Measurements from ENCODE around the gene PEAK1.

PEAK1 gene

GRCh38 chr15:77446840-77447390 is 27.0 kb upstream of the PEAK1 start:
- Mint-ChIP-seq H3K9me3 (no peaks in the 10 kb centered on the region), H3K27ac (no peak overlapping the region)

DNA sequence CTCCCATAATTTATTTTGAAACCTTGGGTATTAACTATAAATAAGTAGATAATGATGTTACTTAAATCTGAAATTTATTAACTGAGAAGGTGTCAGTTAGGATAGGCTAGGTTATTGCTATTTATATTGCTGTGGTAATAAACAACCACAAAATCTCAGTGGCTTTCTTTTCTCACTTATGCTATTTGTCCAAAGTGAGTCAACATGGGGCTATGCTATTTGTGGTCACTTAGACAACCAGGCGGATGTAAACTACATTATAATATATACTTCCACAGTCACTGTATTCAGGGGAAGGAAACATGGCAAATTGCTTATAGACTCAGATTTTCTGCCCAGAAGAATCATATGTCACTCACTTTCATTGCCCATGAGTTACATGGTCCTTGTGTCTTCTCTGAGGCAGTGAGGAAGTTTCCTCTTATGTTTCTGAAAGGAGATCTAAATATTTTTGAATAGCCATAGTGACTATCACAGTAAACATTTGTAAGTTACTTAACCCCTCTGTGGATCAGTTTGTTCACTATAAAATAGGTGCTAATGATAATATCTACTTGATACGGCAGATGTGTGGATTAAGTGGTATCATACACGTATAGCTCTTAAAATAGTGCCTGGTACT is 20.6 kb upstream of the PEAK1 start:
- H3K9me3 Mint-ChIP-seq, result peaks cover 0 to 2% of the 10 kb centered on the region in 2 donors
- H3K36me3 Mint-ChIP-seq, result peaks cover 4 to 7% of the 10 kb centered on the region in 2 donors
- DNase-seq (no peak), ATAC-seq (replicated peaks) (no peak)
- H3K4me1 Mint-ChIP-seq, result peaks cover 24 to 25% of the 10 kb centered on the region in 2 donors
- no peaks in the 10 kb centered on the region for H3K27me3 Mint-ChIP-seq
- no peak overlapping the region for H3K27ac Mint-ChIP-seq
- H3K4me3 Mint-ChIP-seq, result no peak overlapping the region

More at GRCh38 chr15:77446840-77447390, 27.0 kb upstream of the PEAK1 start:
- no peaks in the 10 kb centered on the region for H3K27me3 Mint-ChIP-seq
- DNase-seq (no peak), ATAC-seq (replicated peaks) (no peak)
- H3K36me3 Mint-ChIP-seq, result peaks cover 4 to 20% of the 10 kb centered on the region in 2 donors
- no peak overlapping the region for H3K4me3 Mint-ChIP-seq
- peaks cover 6 to 13% of the 10 kb centered on the region in 2 donors for H3K4me1 Mint-ChIP-seq

DNA sequence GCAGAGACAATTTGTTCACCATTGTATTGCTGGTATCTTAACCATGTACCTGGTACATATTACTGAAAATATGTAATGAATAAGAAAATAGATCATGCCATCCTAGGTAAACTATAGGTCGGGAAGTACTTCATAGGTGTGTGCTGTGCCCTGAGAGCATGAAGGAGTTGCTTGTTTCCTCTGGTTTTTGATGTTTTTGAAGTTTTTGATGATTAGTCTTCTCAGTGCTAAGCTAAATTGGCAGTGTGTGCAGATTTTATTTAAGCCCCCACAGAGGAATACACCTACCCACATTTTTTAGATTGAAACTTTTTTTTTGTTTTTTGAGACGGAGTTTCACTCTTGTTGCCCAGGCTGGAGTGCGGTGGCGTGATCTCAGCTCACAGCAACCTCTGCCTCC is 17.4 kb upstream of the PEAK1 start:
- no peak for ATAC-seq (replicated peaks)
- Mint-ChIP-seq H3K27me3 (no peaks in the 10 kb centered on the region), H3K4me3 (no peak overlapping the region), H3K4me1 (peaks cover 20 to 28% of the 10 kb centered on the region in 2 donors), H3K9me3 (peaks cover 0 to 2% of the 10 kb centered on the region in 2 donors), H3K36me3 (peaks cover 5 to 7% of the 10 kb centered on the region in 2 donors), H3K27ac (no peak overlapping the region)
- no peak for DNase-seq

GRCh38 chr15:77436822-77437221 is 16.9 kb upstream of the PEAK1 start:
- no peak for DNase-seq
- Mint-ChIP-seq H3K27ac (no peak overlapping the region), H3K36me3 (peaks cover 5 to 7% of the 10 kb centered on the region in 2 donors), H3K4me3 (no peak overlapping the region), H3K9me3 (peaks cover 0 to 2% of the 10 kb centered on the region in 2 donors), H3K4me1 (peaks cover 20 to 28% of the 10 kb centered on the region in 2 donors), H3K27me3 (no peaks in the 10 kb centered on the region)
- peak; percentile 78 to 82 for ATAC-seq (replicated peaks)

DNA sequence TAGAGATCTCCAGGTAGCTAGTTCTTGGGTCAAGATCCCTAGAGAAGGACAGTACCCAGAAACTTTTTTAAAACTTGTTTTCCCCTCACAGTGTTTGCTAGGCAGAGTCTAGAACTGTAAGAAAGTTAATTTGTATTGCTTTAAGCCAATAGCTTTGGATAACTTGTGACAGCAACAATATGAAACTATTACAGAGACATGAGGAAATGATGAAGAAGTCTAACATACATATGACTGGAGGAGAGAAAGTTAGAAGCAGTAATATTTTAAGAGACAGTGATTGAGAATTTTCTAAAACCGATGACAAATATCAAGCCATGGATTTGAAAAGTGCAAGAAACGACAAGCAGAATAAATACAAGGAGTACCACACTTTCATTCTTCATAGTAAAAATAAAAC is 10.7 kb upstream of the PEAK1 start:
- H3K4me3 Mint-ChIP-seq, result no peak overlapping the region
- ATAC-seq (replicated peaks) (no peak), DNase-seq (no peak)
- no peak overlapping the region for H3K27ac Mint-ChIP-seq
- no peaks in the 10 kb centered on the region for H3K27me3 Mint-ChIP-seq
- no peaks in the 10 kb centered on the region for H3K9me3 Mint-ChIP-seq
- peaks cover 17 to 31% of the 10 kb centered on the region in 2 donors for H3K4me1 Mint-ChIP-seq
- peaks cover 1 to 4% of the 10 kb centered on the region in 2 donors for H3K36me3 Mint-ChIP-seq

DNA sequence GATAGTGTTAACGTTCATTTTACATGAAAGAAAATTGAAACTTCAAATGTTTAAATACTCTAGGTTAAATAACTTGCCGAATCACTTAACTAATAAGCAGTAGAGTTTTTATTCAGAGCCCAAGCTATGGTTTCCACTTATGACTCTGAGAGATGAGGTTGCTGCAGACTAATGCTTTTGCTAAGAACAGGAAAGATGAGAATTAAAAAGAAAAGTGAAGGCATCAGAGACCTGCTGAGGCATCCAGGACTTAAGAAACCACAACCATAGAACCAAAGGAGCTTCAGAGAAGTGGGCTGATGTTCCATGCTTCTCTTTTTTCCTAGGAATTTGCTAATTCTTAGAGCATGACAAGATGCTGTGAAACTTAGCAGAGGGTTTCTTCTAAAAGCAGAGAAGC is 10.3 kb upstream of the PEAK1 start:
- H3K9me3 Mint-ChIP-seq, result no peaks in the 10 kb centered on the region
- H3K4me1 Mint-ChIP-seq, result peaks cover 15 to 32% of the 10 kb centered on the region in 2 donors
- no peak overlapping the region for H3K4me3 Mint-ChIP-seq
- H3K27me3 Mint-ChIP-seq, result no peaks in the 10 kb centered on the region
- ATAC-seq (replicated peaks), result no peak
- H3K36me3 Mint-ChIP-seq, result peaks cover 4% of the 10 kb centered on the region in 2 donors
- DNase-seq, result no peak
- no peak overlapping the region for H3K27ac Mint-ChIP-seq

- peaks cover 27 to 50% of the 10 kb centered on the region in 2 donors for H3K4me1 Mint-ChIP-seq
Observed at GRCh38 chr15:77426871-77427270, 7.0 kb upstream of the PEAK1 start.

GRCh38 chr15:77426377-77426776 is 6.5 kb upstream of the PEAK1 start:
- H3K4me3 Mint-ChIP-seq, result peak overlapping the region in 1 of 2 donors; percentile 23
- H3K4me1 Mint-ChIP-seq, result peaks cover 27 to 50% of the 10 kb centered on the region in 2 donors
- no peak overlapping the region for H3K27ac Mint-ChIP-seq
- no peaks in the 10 kb centered on the region for H3K9me3 Mint-ChIP-seq
- H3K27me3 Mint-ChIP-seq, result no peaks in the 10 kb centered on the region
- no peak for DNase-seq
- H3K36me3 Mint-ChIP-seq, result peaks cover 10 to 12% of the 10 kb centered on the region in 2 donors
- peak; percentile 38 to 64 for ATAC-seq (replicated peaks)

More at GRCh38 chr15:77426871-77427270, 7.0 kb upstream of the PEAK1 start:
- Mint-ChIP-seq H3K9me3 (no peaks in the 10 kb centered on the region), H3K4me3 (peak overlapping the region in 1 of 2 donors; percentile 23), H3K27ac (no peak overlapping the region), H3K27me3 (no peaks in the 10 kb centered on the region), H3K36me3 (peaks cover 10 to 12% of the 10 kb centered on the region in 2 donors)
- ATAC-seq (replicated peaks), result peak; percentile 73 to 75
- no peak for DNase-seq

GRCh38 chr15:77425104-77425503 is 5.2 kb upstream of the PEAK1 start:
- no peak overlapping the region for H3K27ac Mint-ChIP-seq
- no peak overlapping the region for H3K4me3 Mint-ChIP-seq
- H3K36me3 Mint-ChIP-seq, result peaks cover 8 to 12% of the 10 kb centered on the region in 2 donors
- no peak for ATAC-seq (replicated peaks)
- no peak for DNase-seq
- H3K4me1 Mint-ChIP-seq, result peaks cover 23 to 41% of the 10 kb centered on the region in 2 donors
- H3K9me3 Mint-ChIP-seq, result no peaks in the 10 kb centered on the region
- no peaks in the 10 kb centered on the region for H3K27me3 Mint-ChIP-seq

GRCh38 chr15:77421370-77421700 is 1.4 kb upstream of the PEAK1 start:
- peaks cover 28 to 47% of the 10 kb centered on the region in 2 donors for H3K4me1 Mint-ChIP-seq
- ATAC-seq (replicated peaks) (no peak), DNase-seq (no peak)
- H3K4me3 Mint-ChIP-seq, result peak overlapping the region; percentile 99
- peak overlapping the region; percentile 100 for H3K27ac Mint-ChIP-seq
- H3K9me3 Mint-ChIP-seq, result no peaks in the 10 kb centered on the region
- H3K36me3 Mint-ChIP-seq, result peaks cover 12 to 15% of the 10 kb centered on the region in 2 donors
- no peaks in the 10 kb centered on the region for H3K27me3 Mint-ChIP-seq

DNA sequence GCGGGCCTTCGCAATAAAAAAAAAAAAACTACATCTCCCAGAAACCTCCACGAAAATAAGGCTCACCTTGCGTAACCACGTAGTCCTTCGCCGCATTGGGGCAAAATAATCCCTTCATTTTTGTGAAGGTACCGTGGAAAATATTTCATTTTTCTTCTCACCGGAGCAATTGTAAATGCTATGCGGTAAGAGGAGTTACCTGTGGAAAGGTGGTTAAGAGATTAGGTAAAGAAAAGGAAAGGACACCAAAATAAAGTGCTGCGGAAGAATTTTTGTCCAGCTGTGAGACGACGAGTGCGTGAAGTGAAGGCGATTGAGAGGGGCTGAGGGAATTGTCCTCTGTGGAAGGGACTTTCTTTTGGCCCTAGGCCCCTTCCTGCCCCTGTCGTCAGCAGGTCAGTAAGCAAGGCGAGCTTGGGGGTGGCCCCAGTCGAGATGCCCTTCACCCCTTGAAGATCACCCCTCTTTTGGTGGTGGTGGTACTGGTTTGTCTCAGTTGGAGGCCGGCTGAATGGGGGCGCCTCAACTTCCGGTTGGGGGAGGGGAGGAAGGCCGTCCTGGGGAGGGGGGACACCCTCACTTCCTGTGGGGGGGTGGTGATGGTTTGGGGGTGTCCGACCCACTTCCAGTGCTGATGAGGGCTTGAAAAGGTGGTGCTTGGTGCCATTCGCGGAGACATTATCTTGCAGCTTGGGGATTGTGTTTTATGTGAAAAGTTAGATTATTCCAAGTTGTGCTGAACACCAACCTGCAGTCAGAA is 886 bp upstream of the PEAK1 start, which contains the start of gene HMG20A:
TSS of gene HMG20A (plus strand) at position 279 of the 760 bp plus-strand sequence. CDS start 37,520 bp downstream, outside the sequence.
- H3K4me1 Mint-ChIP-seq, result peaks cover 28 to 41% of the 10 kb centered on the region in 2 donors

GRCh38 chr15:77418966-77419835 is 703 bp downstream of the PEAK1 start:
- DNase-seq (peak; percentile 21), ATAC-seq (replicated peaks) (peak; percentile 0 to 3)
- Mint-ChIP-seq H3K9me3 (no peaks in the 10 kb centered on the region), H3K27me3 (no peaks in the 10 kb centered on the region), H3K27ac (peak overlapping the region; percentile 96), H3K4me3 (peak overlapping the region; percentile 96 to 99), H3K4me1 (peaks cover 20 to 26% of the 10 kb centered on the region in 2 donors), H3K36me3 (peaks cover 4 to 7% of the 10 kb centered on the region in 2 donors)

More for the DNA sequence above, 886 bp upstream of the PEAK1 start, which contains the start of gene HMG20A:
- Mint-ChIP-seq H3K27me3 (no peaks in the 10 kb centered on the region), H3K27ac (peak within 1 kb of the TSS; percentile 100), H3K9me3 (no peaks in the 10 kb centered on the region), H3K36me3 (peaks cover 12 to 15% of the 10 kb centered on the region in 2 donors), H3K4me3 (peak within 1 kb of the TSS; percentile 99)
- DNase-seq (peak; percentile 60), ATAC-seq (replicated peaks) (peak; percentile 52 to 60)

DNA sequence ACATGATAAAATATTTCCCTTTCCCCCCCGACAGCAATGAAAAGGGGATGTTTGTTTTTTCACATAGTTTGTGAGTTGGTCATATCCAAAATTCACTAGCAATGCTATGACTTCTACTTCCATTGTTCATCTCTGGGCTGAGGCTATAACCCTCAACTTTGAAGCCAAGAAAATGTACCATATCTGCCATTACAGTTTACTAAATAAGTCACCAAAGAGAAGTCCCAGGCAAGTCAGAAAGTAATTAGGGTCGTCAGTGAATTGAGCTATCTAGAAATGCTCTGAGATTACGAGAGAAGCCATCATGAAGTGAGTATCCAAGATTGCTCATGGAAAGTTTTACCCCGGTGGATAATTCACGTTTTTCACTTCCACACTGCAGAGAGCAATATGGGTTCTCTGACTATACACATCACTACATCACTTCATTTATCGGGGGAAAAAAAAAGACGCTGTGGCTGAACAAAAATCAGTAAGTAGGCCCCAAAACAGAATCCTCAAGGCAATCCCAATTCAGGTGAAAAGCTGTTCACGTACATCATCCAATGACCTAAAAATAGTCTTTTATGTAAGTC is 1.4 kb downstream of the PEAK1 start:
- Mint-ChIP-seq H3K4me1 (peaks cover 15 to 24% of the 10 kb centered on the region in 2 donors), H3K9me3 (no peaks in the 10 kb centered on the region), H3K36me3 (peaks cover 4 to 5% of the 10 kb centered on the region in 2 donors), H3K4me3 (peak overlapping the region; percentile 96 to 99), H3K27me3 (no peaks in the 10 kb centered on the region), H3K27ac (peak overlapping the region; percentile 96)
- DNase-seq, result no peak
- no peak for ATAC-seq (replicated peaks)
